SK-N-MC (cell line): Measurements from ENCODE around the gene SNU13.
"Not testable (repeated sequence)": the region's sequence is repeated elsewhere in the genome, so short reads cannot be mapped to it uniquely, and the experiment has no call there.

ENCODE experiments used
- EZH2 ChIP-seq: fragments of 200-600 bp; sonication (generic); IDR thresholded peaks from one replicate; pipeline ENCODE4 v1.6.1; 2017; ENCODE audit warnings: antibody characterized with exemption
- FOXP2 ChIP-seq: optimal IDR thresholded peaks from 2 replicates; pipeline ENCODE3; 2011; ENCODE audit warnings: mild to moderate bottlenecking, moderate library complexity; ENCODE audit not compliant: insufficient read depth; ENCODE audit errors: extremely low read length, control extremely low read depth
- POLR2AphosphoS5 ChIP-seq: IDR thresholded peaks from 2 replicates; pipeline ENCODE4 v1.6.1; 2012; ENCODE audit warnings: mild to moderate bottlenecking, low read depth, low read length, borderline replicate concordance

DNA sequence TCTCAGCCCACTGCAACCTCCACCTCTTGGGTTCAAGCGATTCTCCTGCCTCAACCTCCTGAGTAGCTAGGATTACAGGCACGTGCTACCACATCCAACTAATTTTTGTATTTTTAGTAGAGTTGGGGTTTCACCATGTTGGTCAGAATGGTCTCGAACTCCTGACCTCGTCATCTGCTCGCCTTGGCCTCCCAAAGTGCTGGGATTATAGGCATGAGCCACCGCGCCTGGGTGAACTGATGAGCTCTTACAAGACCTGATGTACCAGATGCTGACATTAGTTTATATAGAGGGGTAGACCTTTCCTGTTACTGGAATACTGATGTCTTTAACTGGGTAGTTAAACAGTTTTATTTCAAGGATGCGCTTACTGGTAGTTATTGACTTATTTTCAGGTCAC, 54.1 kb downstream of the SNU13 start:
- not testable (repeated sequence) for TF ChIP-seq EZH2, POLR2AphosphoS5, FOXP2
